Effector memory CD8-positive, alpha-beta T cell (primary cell): ENCODE measurements around the gene ZNF787.

Experiments
- ATAC-seq: fragments of 150-1000 bp; cut with Tn5 transposase; replicated peaks from 2 replicates; pipeline ENCODE4 v1.10.0; 2021; ENCODE audit warnings: mild to moderate bottlenecking, moderate library complexity
- DNase-seq, 3 experiments: peaks; one replicate each; pipeline ENCODE4 v3.0.0; 2021
- H3K27ac Mint-ChIP-seq, 2 donors: one replicate each; pipeline ENCODE4 v1.8.0; 2022; ENCODE audit warnings: mild to moderate bottlenecking in 2 of 2, mixed read lengths in 2 of 2, moderate library complexity in 2 of 2
- H3K27me3 Mint-ChIP-seq, 2 donors: one replicate each; pipeline ENCODE4 v1.8.0; 2022; ENCODE audit warnings: mixed read lengths in 2 of 2
- H3K36me3 Mint-ChIP-seq: one replicate; pipeline ENCODE4 v1.8.0; 2022; ENCODE audit warnings: mild to moderate bottlenecking, moderate library complexity, mixed read lengths; ENCODE audit not compliant: insufficient read depth
- H3K4me1 Mint-ChIP-seq, 2 donors: one replicate each; pipeline ENCODE4 v1.8.0; 2022; ENCODE audit warnings: low read depth in 2 of 2, mixed read lengths in 2 of 2
- H3K4me3 Mint-ChIP-seq, 2 donors: one replicate each; pipeline ENCODE4 v1.8.0; 2022; ENCODE audit warnings: mild to moderate bottlenecking in 2 of 2, mixed read lengths in 2 of 2, moderate library complexity in 2 of 2
- H3K9me3 Mint-ChIP-seq, 2 donors: one replicate each; pipeline ENCODE4 v1.8.0; 2022; ENCODE audit warnings: mixed read lengths in 2 of 2

ZNF787 gene

GRCh38 chr19:56091751-56092546, 29.1 kb downstream of the ZNF787 start:
- Mint-ChIP-seq H3K9me3 (no peaks in the 10 kb centered on the region), H3K4me1 (peaks cover 15 to 18% of the 10 kb centered on the region in 2 donors), H3K4me3 (peak overlapping the region in 1 of 2 donors; percentile 18), H3K36me3 (peaks cover 17% of the 10 kb centered on the region), H3K27me3 (no peaks in the 10 kb centered on the region), H3K27ac (peak overlapping the region; percentile 38 to 63)
- DNase-seq (no peak), ATAC-seq (peak; percentile 49)

GRCh38 chr19:56091066-56091490, 30.0 kb downstream of the ZNF787 start:
- no peak for DNase-seq
- H3K36me3 Mint-ChIP-seq, result peaks cover 15% of the 10 kb centered on the region

GRCh38 chr19:56089344-56089743, 31.8 kb downstream of the ZNF787 start:
- Mint-ChIP-seq H3K36me3 (peaks cover 13% of the 10 kb centered on the region), H3K9me3 (no peaks in the 10 kb centered on the region)

More at GRCh38 chr19:56091066-56091490, 30.0 kb downstream of the ZNF787 start:
- H3K27ac Mint-ChIP-seq, result peak overlapping the region; percentile 38 to 63
- H3K4me3 Mint-ChIP-seq, result peak overlapping the region; percentile 28 to 52
- peaks cover 15 to 18% of the 10 kb centered on the region in 2 donors for H3K4me1 Mint-ChIP-seq
- no peaks in the 10 kb centered on the region for H3K27me3 Mint-ChIP-seq
- no peak for ATAC-seq
- no peaks in the 10 kb centered on the region for H3K9me3 Mint-ChIP-seq

GRCh38 chr19:56088497-56089215, 32.4 kb downstream of the ZNF787 start:
- H3K4me3 Mint-ChIP-seq, result no peak overlapping the region
- no peak for DNase-seq
- no peaks in the 10 kb centered on the region for H3K27me3 Mint-ChIP-seq
- H3K27ac Mint-ChIP-seq, result no peak overlapping the region
- H3K9me3 Mint-ChIP-seq, result no peaks in the 10 kb centered on the region
- H3K4me1 Mint-ChIP-seq, result peaks cover 10% of the 10 kb centered on the region in 2 donors
- ATAC-seq, result no peak
- H3K36me3 Mint-ChIP-seq, result peaks cover 13% of the 10 kb centered on the region

More at GRCh38 chr19:56089344-56089743, 31.8 kb downstream of the ZNF787 start:
- ATAC-seq (no peak), DNase-seq (no peak)
- Mint-ChIP-seq H3K4me3 (no peak overlapping the region), H3K27ac (no peak overlapping the region), H3K27me3 (no peaks in the 10 kb centered on the region), H3K4me1 (peaks cover 10% of the 10 kb centered on the region in 2 donors)

- Mint-ChIP-seq H3K27me3 (no peaks in the 10 kb centered on the region), H3K4me3 (no peak overlapping the region), H3K36me3 (peaks cover 11% of the 10 kb centered on the region), H3K9me3 (no peaks in the 10 kb centered on the region), H3K4me1 (peaks cover 7 to 8% of the 10 kb centered on the region in 2 donors), H3K27ac (no peak overlapping the region)
- DNase-seq (no peak), ATAC-seq (no peak)
These were observed 33.2 kb downstream of the ZNF787 start for GRCh38 chr19:56087647-56088496.

GRCh38 chr19:56086671-56087430, 34.2 kb downstream of the ZNF787 start:
- Mint-ChIP-seq H3K36me3 (peaks cover 11% of the 10 kb centered on the region), H3K9me3 (no peaks in the 10 kb centered on the region), H3K4me3 (no peak overlapping the region), H3K4me1 (peaks cover 3 to 4% of the 10 kb centered on the region in 2 donors), H3K27ac (no peak overlapping the region), H3K27me3 (no peaks in the 10 kb centered on the region)
- no peak for ATAC-seq
- no peak for DNase-seq

- no peak overlapping the region for H3K4me3 Mint-ChIP-seq
These were observed 35.4 kb downstream of the ZNF787 start for GRCh38 chr19:56085571-56086275.

GRCh38 chr19:56084835-56085536, 36.1 kb downstream of the ZNF787 start:
- H3K9me3 Mint-ChIP-seq, result no peaks in the 10 kb centered on the region
- ATAC-seq (no peak), DNase-seq (no peak)
- no peak overlapping the region for H3K27ac Mint-ChIP-seq
- peaks cover 7% of the 10 kb centered on the region for H3K36me3 Mint-ChIP-seq
- H3K27me3 Mint-ChIP-seq, result peaks cover 0 to 11% of the 10 kb centered on the region in 2 donors
- H3K4me1 Mint-ChIP-seq, result peaks cover 11% of the 10 kb centered on the region in 2 donors
- no peak overlapping the region for H3K4me3 Mint-ChIP-seq

More at GRCh38 chr19:56085571-56086275, 35.4 kb downstream of the ZNF787 start:
- no peak for ATAC-seq
- Mint-ChIP-seq H3K27ac (peak overlapping the region in 1 of 2 donors; percentile 29), H3K9me3 (no peaks in the 10 kb centered on the region), H3K36me3 (peaks cover 7% of the 10 kb centered on the region), H3K4me1 (peaks cover 9% of the 10 kb centered on the region in 2 donors), H3K27me3 (peaks cover 0 to 11% of the 10 kb centered on the region in 2 donors)
- no peak for DNase-seq

GRCh38 chr19:56083668-56084067, 37.4 kb downstream of the ZNF787 start:
- Mint-ChIP-seq H3K9me3 (no peaks in the 10 kb centered on the region), H3K36me3 (peaks cover 5% of the 10 kb centered on the region), H3K27me3 (peaks cover 0 to 11% of the 10 kb centered on the region in 2 donors), H3K27ac (no peak overlapping the region), H3K4me1 (peaks cover 8 to 11% of the 10 kb centered on the region in 2 donors), H3K4me3 (no peak overlapping the region)
- ATAC-seq (no peak), DNase-seq (no peak)

GRCh38 chr19:56080669-56081401, 40.3 kb downstream of the ZNF787 start:
- peak overlapping the region in 1 of 2 donors; percentile 73 for H3K27ac Mint-ChIP-seq
- H3K36me3 Mint-ChIP-seq, result peaks cover 5% of the 10 kb centered on the region
- H3K4me1 Mint-ChIP-seq, result peaks cover 8 to 11% of the 10 kb centered on the region in 2 donors
- H3K4me3 Mint-ChIP-seq, result peak overlapping the region; percentile 70 to 75
- ATAC-seq (peak; percentile 77), DNase-seq (peak; percentile 57 to 61 (median 60))
- H3K9me3 Mint-ChIP-seq, result no peaks in the 10 kb centered on the region
- peaks cover 0 to 11% of the 10 kb centered on the region in 2 donors for H3K27me3 Mint-ChIP-seq

- Mint-ChIP-seq H3K9me3 (no peaks in the 10 kb centered on the region), H3K4me1 (peaks cover 8 to 11% of the 10 kb centered on the region in 2 donors), H3K36me3 (no peaks in the 10 kb centered on the region), H3K27ac (no peak overlapping the region), H3K4me3 (no peak overlapping the region), H3K27me3 (peaks cover 0 to 11% of the 10 kb centered on the region in 2 donors)
- DNase-seq (no peak), ATAC-seq (no peak)
These were observed 41.5 kb downstream of the ZNF787 start for GRCh38 chr19:56079609-56080008.
